Prostate gland (tissue), 2 donors: ENCODE results near the gene CEP112.

Source experiments
- POLR2A ChIP-seq: fragments of 450-650 bp; IDR thresholded peaks from one replicate; pipeline ENCODE4 v1.6.1; 2016; ENCODE audit warnings: antibody characterized with exemption, mild to moderate bottlenecking
- TF ChIP-seq, protein P1 (sequence below), 4 experiments: fragments of 200-600 bp in 2 of 4; fragments of 450-650 bp in 2 of 4; sonication (generic) in 2 of 4; IDR thresholded peaks; 1 replicate in 3 of 4; 2 replicates in 1 of 4; pipeline ENCODE4 v1.5.1; 2016 to 2019; ENCODE audit warnings: antibody characterized with exemption in 4 of 4, mild to moderate bottlenecking in 2 of 4, moderate library complexity in 2 of 4

DNA sequence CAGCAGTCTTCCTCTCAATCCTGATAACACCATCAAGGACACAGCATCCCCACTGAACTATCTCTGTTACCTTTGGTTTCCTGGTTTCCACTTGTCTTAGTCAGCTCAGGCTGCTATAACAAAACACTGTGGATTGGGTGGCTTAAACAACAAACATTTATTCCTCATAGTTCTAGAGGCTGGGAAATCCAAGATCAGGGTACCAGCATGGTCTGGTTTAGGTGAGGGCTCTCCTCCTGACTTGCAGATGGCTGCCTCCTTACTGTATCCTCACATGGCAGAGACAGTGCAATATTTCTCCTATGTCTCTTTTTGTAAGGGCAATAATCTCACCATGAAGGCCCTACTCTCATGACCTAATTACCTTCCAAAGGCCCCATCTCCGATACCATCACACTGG, 527.2 kb downstream of the CEP112 start:
- TF ChIP-seq, protein P1, sequence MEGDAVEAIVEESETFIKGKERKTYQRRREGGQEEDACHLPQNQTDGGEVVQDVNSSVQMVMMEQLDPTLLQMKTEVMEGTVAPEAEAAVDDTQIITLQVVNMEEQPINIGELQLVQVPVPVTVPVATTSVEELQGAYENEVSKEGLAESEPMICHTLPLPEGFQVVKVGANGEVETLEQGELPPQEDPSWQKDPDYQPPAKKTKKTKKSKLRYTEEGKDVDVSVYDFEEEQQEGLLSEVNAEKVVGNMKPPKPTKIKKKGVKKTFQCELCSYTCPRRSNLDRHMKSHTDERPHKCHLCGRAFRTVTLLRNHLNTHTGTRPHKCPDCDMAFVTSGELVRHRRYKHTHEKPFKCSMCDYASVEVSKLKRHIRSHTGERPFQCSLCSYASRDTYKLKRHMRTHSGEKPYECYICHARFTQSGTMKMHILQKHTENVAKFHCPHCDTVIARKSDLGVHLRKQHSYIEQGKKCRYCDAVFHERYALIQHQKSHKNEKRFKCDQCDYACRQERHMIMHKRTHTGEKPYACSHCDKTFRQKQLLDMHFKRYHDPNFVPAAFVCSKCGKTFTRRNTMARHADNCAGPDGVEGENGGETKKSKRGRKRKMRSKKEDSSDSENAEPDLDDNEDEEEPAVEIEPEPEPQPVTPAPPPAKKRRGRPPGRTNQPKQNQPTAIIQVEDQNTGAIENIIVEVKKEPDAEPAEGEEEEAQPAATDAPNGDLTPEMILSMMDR (IDR thresholded peaks at IDR 0.05): no peak
- TF ChIP-seq POLR2A: no peak
